T follicular helper cell (primary cell): ENCODE data around the gene TBX10.
"Not testable (repeated sequence)": the region's sequence is repeated elsewhere in the genome, so short reads cannot be mapped to it uniquely, and the experiment has no call there.

Source experiments
- DNase-seq: peaks from one replicate; pipeline ENCODE4 v3.0.0-alpha.2; 2020; ENCODE audit warnings: low read depth

TBX10 gene

DNA sequence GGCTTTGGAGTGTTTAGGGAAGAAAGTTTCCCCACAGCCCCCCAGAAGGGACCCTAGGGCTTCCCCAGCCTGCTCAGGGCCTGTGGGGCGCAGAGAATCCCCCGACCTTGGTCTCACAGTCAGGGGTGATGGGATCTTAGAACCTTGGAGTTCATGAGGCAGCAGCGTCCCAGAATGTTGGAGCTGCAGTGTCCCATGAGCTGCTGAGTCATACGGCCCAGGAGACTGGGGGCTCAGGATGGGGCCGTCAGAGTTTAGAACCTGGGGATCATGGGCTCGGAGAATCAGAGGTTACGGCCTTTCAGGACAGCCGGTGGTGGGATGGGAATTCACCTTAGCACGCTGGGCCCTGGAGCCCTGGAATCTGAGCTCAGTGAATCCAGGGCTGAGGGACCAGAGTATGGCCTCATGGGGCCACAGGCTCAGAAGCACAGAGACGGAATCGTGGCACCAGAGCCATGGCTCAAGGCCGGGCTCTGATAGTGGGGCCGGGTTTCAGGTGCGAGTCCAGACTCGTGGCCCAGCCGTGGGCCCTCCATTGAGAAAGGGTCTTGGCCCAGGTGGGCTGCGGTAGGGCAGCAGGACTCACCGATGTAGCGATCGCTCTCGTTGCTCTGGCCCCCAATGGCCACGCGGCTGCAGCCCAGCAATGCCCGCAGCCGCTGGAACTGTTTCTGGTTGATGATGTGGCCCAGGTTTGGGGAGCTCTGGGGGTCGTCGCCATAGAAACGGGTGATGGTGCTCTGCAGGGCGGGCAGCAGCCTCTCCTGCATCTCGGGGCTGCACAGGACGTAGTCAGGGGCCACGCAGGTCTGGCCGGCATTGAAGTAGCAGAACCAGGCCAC is 25.4 kb upstream of the TBX10 start:
- no peak for DNase-seq

DNA sequence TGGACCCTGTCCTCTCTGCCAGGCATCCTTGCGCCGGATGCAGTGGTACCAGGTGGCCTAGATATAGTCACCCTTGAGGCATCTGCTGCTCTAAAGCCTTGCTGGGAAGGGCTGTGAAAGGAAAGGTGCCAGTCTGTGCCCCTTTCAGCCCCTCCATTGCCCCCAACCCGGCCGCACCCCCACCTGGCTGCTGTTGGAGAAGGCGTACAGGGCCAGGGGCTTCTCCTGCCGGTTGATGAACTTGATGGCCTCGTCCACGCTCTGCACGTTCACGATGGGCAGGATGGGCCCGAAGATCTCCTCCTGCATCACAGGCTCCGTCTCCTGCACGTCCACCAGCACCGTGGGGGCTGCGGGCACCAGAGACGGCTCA is 24.6 kb upstream of the TBX10 start:
- DNase-seq, result no peak

- DNase-seq, result no peak
These were observed 24.1 kb upstream of the TBX10 start for GRCh38 chr11:67663532-67664212.

- no peak for DNase-seq
These were observed 23.4 kb upstream of the TBX10 start for GRCh38 chr11:67662835-67663531.

DNA sequence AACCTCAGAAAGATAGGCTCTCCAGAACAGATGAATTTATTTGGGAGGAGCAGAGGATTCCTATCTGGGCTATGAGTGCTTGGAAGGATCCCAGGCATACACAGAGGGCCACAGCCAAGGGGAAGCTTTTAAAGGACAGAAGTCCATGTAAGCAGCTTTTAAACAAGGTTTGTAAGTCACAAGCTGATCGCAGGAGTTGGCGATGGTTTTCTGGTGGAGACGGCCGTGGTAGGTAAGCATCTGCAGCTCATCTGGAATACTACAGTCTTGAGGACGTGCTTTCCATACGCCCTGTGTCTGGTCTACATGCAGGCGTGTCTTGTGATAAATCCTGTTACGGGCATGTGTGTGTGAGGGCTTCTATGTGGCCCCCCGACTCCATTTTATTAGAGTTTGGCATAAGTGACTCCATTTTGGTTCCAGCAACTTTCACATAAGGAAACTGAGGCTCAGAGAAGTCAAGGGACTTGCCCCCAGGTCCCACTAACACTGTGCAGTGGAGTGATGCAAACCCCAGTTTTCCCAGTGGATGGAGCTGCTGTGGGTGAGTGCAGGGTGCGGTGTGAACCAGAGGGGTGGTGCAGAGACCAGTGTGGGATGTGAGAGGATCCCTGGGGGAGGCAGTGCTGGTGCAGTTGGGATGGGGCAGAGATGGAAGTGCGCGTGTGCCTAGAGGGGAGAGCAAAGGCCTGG is 22.7 kb upstream of the TBX10 start:
- no peak for DNase-seq

DNA sequence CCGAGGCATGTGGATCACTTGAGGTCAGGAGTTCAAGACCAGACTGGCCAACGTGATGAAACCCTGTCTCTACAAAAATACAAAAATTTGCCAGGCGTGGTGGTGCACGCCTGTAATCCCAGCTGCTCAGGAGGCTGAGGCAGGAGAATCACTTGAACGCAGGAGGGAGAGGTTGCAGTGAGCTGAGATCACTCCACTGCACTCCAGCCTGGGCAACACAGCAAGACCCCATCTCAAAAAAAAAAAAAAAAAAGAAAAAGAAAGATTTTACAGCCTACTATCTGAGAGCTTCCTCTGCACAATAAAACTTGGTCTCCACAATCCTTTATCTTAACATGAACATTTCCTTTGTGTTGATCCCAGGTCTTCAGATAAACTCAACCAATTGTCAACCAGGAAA is 21.2 kb upstream of the TBX10 start:
- not testable (repeated sequence) for DNase-seq

DNA sequence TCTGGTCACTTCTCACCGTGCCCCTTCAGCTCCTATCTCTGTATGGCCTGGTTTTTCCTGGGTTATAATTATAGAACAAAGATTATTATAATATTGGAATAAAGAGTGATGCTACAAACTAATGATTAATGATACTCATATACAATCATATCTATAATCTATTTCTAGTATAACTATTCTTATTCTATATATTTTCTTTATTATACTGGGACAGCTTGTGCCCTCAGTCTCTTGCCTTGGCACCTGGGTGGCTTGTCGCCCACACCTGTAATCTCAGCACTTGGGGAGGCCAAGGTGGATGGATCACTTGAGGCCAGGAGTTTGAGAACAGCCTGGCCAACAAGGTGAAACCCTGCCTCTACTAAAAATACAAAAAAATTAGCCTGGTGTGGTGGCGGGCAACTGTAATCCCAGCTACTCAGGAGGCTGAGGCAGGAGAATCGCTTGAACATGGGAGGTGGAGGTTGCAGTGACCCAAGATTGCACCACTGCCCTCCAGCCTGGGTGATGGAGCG is 20.1 kb upstream of the TBX10 start:
- not testable (repeated sequence) for DNase-seq

DNA sequence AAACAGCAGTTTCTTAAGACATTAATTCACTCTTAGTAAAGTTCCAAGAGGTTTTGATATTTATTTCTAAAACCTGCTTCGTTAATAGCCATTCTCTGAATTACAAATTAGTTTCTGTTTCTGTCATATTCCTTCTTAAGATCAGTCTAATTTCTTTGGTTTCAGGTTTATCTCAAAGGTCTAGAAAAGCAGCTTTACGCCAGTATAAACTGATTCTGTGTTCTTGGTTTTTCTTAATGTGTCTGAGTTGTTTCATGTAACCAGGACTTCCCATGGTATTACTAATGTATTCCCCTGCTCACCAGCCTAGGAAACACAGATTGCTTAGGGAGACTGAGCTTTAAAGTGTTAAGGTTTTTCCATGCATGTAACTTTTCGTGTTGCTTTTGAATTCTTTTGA is 17.7 kb upstream of the TBX10 start:
- DNase-seq, result no peak

- DNase-seq, result no peak
These were observed 16.8 kb upstream of the TBX10 start for GRCh38 chr11:67656278-67656922.

DNA sequence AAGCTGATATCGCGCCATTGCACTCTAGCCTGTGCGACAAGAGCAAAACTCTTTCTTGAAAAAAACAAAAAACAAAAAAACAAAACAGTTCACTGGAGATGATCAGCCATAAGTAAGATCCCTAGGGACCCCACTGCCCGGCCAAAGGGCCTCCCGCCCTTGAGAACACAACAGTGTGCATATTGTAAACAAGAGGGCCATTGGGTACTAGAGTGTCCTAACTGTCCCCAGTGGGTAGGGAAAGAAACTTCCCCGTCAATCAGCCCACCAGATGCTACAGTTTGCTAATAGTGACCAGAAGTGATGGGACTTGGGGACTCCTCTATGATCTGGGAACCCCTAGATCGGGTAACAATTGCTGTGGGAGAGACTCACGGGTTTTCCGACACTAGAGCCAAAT is 14.7 kb upstream of the TBX10 start:
- DNase-seq, result no peak

GRCh38 chr11:67652965-67653845 is 13.6 kb upstream of the TBX10 start:
- no peak for DNase-seq

DNA sequence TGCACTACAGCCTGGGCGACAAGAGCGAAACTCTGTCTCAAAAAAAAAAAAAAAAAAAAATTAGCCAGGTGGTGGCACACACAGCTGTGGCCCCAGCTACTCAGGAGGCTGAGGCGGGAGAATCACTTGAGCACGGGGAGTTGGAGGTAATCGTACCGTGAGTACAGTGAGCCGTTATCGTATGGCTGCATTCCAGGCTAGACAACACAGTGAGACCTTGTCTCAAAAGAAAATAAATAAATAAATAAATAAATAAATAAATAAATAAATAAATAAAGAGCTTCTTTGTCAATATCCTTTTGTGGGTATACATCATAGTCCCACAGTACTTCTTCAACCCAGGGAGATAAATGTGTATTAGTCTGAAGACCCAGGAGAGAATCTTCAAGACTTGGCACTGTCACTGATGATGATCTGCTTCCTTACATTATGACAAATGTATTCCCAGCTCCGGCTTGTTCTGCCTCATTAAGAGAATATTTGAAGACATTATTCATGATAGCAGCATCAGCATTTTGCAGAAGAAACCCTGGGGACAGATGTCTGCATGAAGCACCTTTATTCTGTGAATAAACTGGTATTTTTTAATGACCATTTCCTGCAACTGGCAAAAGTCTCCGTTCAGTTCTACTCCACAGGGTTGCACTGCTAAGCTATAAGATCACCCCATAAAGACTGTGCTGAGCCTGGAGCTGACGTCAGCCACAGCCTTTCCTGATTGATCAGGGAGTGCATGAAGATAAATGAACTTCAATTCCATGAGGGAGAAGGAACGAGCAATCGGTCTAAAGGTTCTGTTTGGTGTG is 12.6 kb upstream of the TBX10 start:
- DNase-seq, result no peak

DNA sequence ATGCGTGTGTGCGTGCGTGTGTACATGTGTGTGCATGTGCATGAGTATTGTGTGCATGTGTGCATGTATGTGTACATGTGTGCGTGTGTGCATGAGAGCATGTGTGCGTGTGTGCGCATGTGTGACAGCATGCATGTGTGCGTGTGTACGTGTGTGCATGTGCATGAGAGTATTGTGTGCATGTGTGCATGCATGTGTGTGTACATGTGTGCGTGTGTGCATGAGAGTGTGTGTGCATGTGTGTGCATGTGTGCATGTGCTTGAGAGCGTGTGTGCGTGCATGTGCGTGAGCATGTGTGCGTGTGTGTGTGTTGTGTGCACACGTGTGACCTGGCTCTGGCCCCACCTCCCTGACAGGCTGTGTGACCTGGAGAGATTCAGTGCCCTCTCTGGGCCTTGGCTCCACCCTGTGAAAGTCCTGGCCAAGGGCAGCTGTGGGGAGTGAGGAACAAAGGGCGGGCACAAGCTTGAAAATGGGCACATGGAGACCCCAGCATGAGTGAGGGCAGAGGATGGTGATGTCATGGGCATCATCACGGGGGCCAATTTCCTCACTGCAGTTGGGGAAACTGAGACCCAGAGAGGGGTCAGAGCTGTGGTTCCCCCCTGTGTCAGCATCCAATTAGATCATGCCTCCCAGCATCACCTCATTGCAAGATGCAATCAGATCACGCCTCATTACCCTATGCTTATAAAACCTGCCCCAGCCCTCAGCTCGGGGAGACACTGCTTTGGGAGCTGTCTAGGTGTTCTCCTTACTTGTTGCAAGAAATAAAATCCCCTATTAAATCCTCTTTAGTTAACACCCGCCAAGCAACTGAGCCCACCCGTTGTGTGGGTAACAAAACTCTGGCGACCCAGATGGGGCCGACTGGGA is 10.3 kb upstream of the TBX10 start:
- DNase-seq, result no peak

- no peak for DNase-seq
These were observed 9.4 kb upstream of the TBX10 start for GRCh38 chr11:67648796-67649613.

DNA sequence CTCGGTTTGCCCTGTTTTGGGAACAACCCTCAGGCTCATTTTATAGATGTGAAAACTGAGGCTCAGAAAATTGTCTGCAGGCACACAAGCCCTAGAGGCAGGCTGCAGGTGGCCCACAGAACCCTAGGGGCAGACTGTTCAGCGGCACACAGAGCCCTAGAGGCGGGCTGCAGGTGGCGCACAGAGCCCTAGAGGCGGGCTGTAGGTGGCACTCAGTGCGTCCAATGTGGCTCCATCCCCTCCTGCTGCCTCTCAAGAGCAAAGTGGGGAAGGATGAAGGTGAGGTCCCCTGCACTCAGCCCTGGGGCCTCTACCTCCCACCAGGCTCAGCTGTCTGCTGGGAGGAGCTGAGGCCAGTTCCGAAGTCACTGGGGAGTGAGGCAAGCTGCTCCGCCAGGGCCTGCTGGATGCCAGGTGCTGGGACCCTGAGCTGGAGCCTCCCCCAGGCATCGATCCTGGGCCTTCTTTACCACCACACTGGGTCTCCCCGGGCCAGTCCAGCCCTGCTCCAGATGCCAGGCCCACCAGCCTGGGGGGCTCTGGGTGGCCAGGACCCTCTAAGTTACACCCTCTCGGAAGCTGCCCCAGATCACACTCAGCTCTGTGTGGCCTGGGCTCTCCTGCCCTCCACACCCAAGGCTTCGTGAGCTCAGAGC is 8.7 kb upstream of the TBX10 start:
- peak; percentile 38 for DNase-seq

DNA sequence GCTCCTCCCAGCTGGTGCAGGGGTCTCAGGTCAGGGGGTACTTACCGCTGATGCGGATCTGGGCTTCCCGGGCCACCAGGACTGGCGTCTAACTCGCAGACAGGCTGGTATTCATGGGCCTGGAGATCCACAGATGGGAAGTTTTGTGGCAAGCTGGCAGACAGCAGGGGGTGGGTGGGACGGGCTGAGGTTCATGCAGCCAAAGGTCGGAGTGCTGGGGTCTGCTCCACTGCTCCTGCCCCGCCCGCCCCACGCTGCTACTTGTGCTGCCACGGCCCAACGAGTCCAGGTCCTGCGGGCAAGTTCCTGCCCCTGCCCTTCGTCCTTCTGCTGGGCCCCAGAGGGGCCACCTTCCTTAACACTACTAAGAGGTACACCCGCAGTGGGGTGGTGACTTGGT is 7.9 kb upstream of the TBX10 start:
- no peak for DNase-seq
